HG03558 (cell line): Measurements from ENCODE around the gene FBLN7.
"Not testable (repeated sequence)": the region's sequence is repeated elsewhere in the genome, so short reads cannot be mapped to it uniquely, and the experiment has no call there.

Experiments
- ATAC-seq: cut with Tn5 transposase; IDR thresholded peaks from one replicate; pipeline ENCODE4 v1.9.1; 2021; ENCODE audit warnings: moderate number of reproducible peaks; ENCODE audit not compliant: unreplicated experiment; ENCODE audit errors: extremely low read depth

The FBLN7 gene

DNA sequence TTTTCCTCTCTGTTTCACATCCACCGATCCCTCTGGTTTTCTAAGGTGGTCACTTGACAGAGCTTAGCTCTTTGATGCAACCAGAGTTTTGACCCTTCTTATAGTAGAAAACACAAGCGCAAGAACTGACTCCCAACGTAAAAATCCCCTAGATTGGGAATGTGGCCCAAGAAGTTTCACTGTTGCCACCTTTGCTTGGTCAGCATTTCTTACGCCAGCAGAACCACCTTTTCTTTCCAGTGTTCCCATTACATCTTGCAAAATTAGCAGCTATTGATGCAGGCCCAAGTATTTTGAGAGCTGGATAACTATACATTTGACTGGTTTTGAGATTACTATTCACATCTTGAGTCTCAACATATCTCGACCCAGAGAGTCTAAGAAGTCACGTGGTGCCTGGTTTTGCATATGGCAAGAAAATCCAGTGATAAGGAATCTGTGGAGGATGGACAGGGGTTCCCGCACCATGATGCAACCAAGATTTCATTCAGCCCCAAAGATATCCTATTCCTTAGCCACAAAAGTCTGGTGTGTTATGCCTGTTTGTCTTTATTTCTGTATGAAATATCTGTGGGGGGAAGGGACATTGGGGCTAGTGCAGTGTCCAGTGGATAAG lies 37.9 kb downstream of the FBLN7 start:
- ATAC-seq: no peak

GRCh38 chr2:112181571-112182290 lies 43.5 kb downstream of the FBLN7 start:
- no peak for ATAC-seq

- no peak for ATAC-seq
Measured at GRCh38 chr2:112182581-112183034, 44.4 kb downstream of the FBLN7 start.

- no peak for ATAC-seq
Measured at GRCh38 chr2:112183327-112184025, 45.3 kb downstream of the FBLN7 start.

GRCh38 chr2:112184121-112184520 lies 45.9 kb downstream of the FBLN7 start:
- no peak for ATAC-seq

DNA sequence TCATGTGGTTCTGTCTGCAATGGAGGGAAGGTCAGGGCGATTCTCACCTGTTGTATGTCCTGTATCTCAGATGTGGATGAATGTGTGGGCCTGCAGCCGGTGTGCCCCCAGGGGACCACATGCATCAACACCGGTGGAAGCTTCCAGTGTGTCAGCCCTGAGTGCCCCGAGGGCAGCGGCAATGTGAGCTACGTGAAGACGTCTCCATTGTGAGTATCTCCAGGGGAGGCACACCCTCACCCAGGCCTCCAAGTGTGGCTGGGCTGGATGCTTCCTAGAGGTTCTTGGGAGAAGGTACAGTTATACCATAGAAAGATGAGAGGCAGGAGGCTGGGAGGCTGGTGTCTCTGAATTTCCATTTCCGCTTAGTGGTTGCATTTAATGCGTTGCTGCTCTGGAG lies 46.9 kb downstream of the FBLN7 start:
- ATAC-seq: no peak

DNA sequence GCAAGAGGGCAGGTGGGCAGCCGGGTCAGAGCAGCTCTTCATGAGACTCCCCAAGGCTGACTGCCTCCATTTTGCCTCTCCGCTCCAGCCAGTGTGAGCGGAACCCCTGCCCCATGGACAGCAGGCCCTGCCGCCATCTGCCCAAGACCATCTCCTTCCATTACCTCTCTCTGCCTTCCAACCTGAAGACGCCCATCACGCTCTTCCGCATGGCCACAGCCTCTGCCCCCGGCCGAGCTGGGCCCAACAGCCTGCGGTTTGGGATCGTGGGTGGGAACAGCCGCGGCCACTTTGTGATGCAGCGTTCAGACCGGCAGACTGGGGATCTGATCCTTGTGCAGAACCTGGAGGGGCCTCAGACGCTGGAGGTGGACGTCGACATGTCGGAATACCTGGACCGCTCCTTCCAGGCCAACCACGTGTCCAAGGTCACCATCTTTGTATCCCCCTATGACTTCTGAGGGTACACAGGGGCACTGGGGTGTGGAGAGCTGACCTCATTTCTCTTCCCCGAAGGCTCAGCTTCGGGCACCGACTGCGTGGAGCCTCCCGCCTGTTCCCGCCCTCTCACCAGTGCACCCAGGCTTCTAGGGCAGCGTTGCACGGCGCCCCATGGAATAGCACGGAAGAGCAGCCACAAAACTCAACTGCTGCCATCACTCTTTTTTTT lies 49.0 kb downstream of the FBLN7 start:
- no peak for ATAC-seq

- ATAC-seq: no peak
Measured at GRCh38 chr2:112187805-112188596, 49.8 kb downstream of the FBLN7 start.

- no peak for ATAC-seq
Measured at GRCh38 chr2:112189001-112189556, 50.9 kb downstream of the FBLN7 start.

- no peak for ATAC-seq
Measured at GRCh38 chr2:112194028-112194427, 55.8 kb downstream of the FBLN7 start.

DNA sequence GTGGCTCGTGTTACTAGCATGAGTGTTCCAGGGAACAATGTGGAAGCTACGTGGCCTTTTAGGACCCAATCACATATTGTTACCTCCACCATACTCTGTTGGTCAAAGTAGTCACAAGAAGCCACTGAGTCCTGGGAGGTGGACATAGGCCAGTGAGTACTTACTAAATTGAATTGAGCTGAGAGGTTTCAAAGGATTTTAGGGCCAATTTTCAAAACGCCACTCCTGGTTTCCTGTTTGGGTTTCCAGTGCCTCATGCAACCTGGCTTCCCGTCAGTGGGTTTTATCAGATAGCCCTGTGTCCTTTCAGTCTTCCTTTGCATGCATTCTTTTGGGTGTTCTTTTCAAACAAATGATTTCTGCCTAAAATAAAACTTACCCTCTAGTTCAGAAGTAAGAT lies 56.3 kb downstream of the FBLN7 start:
- no peak for ATAC-seq

- ATAC-seq: no peak
Measured at GRCh38 chr2:112195167-112195766, 57.1 kb downstream of the FBLN7 start.

- no peak for ATAC-seq
Measured at GRCh38 chr2:112195950-112196349, 57.8 kb downstream of the FBLN7 start.

DNA sequence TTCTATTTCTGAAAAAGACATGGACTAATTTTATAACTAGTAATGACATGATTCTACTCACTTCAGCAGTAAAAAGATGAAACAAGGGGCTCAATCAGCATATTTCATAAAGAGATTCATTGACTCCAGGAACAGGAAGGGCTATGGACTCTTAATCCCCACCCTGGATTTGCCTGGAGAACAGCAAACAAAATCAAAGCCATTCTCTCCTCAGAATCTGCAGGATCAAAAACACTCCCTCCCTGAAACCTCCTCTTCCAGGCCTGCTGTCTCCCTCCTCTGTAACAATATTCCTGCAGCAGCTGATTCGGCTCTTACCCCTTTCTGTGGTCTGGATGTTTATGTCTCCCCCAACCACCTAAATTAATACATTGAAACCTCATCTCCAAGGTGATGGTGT lies 59.7 kb downstream of the FBLN7 start:
- ATAC-seq: no peak

DNA sequence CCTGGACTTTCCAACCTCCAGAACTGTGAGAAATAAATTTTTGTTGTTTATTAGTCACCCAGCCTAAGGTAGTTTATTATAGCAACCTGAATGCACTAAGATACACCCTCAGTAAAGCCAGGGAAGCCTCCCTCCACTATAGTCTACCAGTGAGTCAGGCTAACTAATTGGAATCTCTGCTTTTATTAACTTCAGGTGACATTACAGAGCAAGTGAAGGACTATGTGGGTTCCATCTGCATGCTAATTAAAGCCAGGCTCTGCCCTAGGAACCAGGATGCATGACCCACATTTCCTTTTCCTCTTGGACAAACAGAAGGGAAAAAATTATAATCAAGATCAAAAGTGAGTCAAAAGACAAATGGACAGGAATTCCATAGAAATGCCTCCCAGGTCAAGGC lies 60.6 kb downstream of the FBLN7 start:
- ATAC-seq: no peak

DNA sequence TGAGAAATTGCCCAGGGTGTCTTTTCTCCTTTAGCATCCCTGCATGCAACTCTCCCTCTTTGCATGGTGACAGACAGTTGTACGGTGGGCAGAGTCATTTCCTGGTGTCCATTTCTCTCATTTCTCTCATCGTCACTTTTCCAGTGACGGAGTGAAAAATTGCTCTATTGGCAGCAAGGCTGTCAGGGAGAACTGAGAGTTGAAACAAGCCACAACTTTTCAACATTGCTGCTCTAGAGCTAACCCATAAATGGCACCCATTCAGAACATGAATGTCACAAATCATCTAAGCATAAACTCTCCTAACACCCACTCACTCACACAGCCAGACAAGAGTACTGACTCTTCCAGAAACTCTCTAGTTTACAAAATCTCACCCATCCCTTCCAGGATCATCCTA lies 61.0 kb downstream of the FBLN7 start:
- no peak for ATAC-seq

GRCh38 chr2:112201696-112202430 lies 63.7 kb downstream of the FBLN7 start:
- no peak for ATAC-seq

DNA sequence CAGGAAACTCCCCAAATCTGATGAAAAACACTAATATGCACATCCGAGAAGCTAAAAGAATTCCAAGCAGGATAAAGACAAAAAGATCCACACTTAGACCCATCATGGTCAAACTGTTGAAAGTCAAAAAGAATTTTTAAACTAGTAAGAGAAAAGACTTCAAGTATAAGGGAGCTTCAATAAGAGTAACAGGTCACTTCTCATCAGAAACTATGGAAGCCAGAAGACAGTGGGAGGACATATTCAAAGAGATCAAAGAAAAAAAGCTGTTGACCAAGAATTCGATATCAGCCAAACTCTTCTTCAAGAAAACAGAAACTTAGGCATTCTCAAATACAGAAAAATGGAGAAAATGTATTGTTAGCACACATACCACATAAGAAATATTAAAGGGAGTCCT lies 66.2 kb downstream of the FBLN7 start:
- no peak for ATAC-seq

DNA sequence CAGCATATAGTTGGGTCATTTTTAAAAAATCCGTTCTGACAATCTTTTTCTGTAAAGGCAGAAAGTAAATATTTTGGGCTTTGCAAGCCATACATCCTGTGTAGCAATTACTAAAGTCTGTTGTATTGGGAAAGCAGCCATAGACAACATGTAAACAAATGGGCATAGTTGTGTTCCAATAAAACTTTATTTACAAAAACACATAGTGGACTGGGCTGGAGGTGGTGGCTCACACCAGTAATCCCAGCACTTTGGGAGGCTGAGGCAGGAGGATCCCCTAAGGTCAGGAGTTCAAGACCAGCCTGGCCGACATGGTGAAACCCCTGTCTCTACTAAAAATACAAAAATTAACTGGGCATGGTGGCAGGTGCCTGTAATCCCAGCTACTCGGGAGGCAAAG lies 69.7 kb downstream of the FBLN7 start:
- ATAC-seq: not testable (repeated sequence)
